K562 (cell line): ENCODE results near the gene SAMD14. TPM values are rescaled to one million over a fixed set of nuclear protein-coding genes. Genes with fewer than 3 reads are reported as not detected.
A peak's percentile ranks its signal among the peaks of the same experiment; 100 is the strongest.

Source experiments
- ETS1 ChIP-seq: conservative IDR thresholded peaks from 2 replicates; pipeline ENCODE4 v1.6.1; 2011; ENCODE audit warnings: low read depth, mild to moderate bottlenecking, low read length; ENCODE audit not compliant: control insufficient read depth
- KLF16 ChIP-seq: IDR thresholded peaks from 2 replicates; pipeline ENCODE4 v1.6.1; 2016; ENCODE audit warnings: antibody characterized with exemption
- MAZ ChIP-seq, 2 experiments: fragments of 450-650 bp in 1 of 2; sonication (generic) in 1 of 2; formaldehyde crosslinking; IDR thresholded peaks in 1 of 2; conservative IDR thresholded peaks in 1 of 2; 2 replicates each; pipeline versions ENCODE4 v1.4.0 to v1.5.0; 2020; ENCODE audit warnings: mild to moderate bottlenecking in 1 of 2, missing genetic modification reagents in 1 of 2
- REST ChIP-seq, 2 experiments: fragments of 450-650 bp; formaldehyde crosslinking in 1 of 2; IDR thresholded peaks; 2 replicates each; pipeline versions ENCODE4 v1.4.0 to v1.6.1; 2014 to 2020; ENCODE audit warnings: mild to moderate bottlenecking in 2 of 2, borderline replicate concordance in 1 of 2, low read depth in 1 of 2
- ZNF41 ChIP-seq: fragments of 250-450 bp; sonication (Bioruptor Pico); conservative IDR thresholded peaks from 2 replicates; pipeline ENCODE4 v1.4.0; 2020; ENCODE audit warnings: mild to moderate bottlenecking
- polyA plus RNA-seq, 8 experiments: library from polyadenylated mRNA; depleted of rRNA in 4 of 8; stranded (reverse) in 5 of 8; unstranded in 3 of 8; fragments of >200 nt; fragmentation: Nextera tagmentation in 2 of 8; fragmentation: Illumina TruSeq in 1 of 8; extraction: Ambion mirVana in 2 of 8; extraction: Trizol in 1 of 8; gene quantifications; 2 replicates each; pipeline versions ENCODE4 v1.2.1 to v1.2.3, GENCODE V29; 2011 to 2014; ENCODE audit warnings: inconsistent platforms in 1 of 8, missing spikeins in 1 of 8
- total RNA-seq, 7 experiments: library from RNA; depleted of rRNA in 6 of 7; stranded (reverse); fragments of >200 nt in 6 of 7; fragmentation: Illumina TruSeq in 2 of 7; extraction: Trizol in 2 of 7; gene quantifications; 2 replicates each; pipeline versions ENCODE4 v1.2.1 to v1.2.3, GENCODE V29; 2011 to 2021; ENCODE audit warnings: low replicate concordance in 1 of 7
- TF ChIP-seq, protein P1 (sequence below): fragments of 450-650 bp; formaldehyde crosslinking; IDR thresholded peaks from 2 replicates; pipeline ENCODE4 v1.4.0; 2020; ENCODE audit warnings: mild to moderate bottlenecking, moderate library complexity
- TF ChIP-seq, protein P2 (sequence below), 3 experiments: IDR thresholded peaks in 2 of 3; conservative IDR thresholded peaks in 1 of 3; 2 replicates each; pipeline ENCODE4 v1.5.1; 2011 to 2012; ENCODE audit warnings: low read length in 3 of 3, mild to moderate bottlenecking in 3 of 3, control low read depth in 2 of 3, improper control_type of control experiment in 1 of 3, inconsistent platforms in 1 of 3, low read depth in 1 of 3, mixed read lengths in 1 of 3, moderate library complexity in 1 of 3; ENCODE audit not compliant: insufficient read depth in 2 of 3

SAMD14 gene
- total and polyA plus RNA-seq, 9 of the 15 experiments (the other 6 are each of a cell fraction or from before 2014, with no cell fraction given): 0.04 to 0.07 TPM; not detected in 7

DNA sequence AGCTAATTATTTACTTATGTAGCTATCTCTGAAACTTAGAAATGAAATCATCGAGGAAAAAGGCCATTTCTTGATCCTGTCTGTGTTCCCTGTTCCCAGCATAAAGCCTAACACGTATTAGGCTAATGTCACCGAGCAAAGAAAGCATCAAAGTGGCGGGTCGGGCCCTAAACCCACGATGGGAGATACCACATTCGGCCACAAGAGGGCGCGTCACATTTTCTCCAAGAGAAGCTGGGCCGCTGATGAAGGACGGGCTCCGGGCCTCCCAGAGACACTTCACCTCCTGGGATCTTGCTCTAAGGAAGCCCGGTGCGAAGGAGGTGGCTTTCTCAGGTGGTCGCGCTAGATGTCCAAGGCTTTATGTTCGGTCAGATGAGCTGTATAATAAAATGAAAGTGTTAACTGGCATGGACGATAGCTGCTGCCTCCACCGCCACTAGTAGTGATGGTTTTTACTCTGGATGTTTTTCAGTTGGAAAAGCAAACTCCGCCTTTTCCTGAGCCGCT is 35.7 kb downstream of the SAMD14 start (continued):
- TF ChIP-seq REST (IDR thresholded peaks at IDR 0.05; ENCODE audit: borderline replicate concordance): peak; percentile 36; the same call in 1 of the 2 replicates
- no peak for TF ChIP-seq REST (CRISPR knock-in tag; IDR thresholded peaks at IDR 0.05; ENCODE audit: low read depth)
- peak; percentile 12; the same call in 1 of the 2 replicates for TF ChIP-seq KLF16
- TF ChIP-seq, protein P1, sequence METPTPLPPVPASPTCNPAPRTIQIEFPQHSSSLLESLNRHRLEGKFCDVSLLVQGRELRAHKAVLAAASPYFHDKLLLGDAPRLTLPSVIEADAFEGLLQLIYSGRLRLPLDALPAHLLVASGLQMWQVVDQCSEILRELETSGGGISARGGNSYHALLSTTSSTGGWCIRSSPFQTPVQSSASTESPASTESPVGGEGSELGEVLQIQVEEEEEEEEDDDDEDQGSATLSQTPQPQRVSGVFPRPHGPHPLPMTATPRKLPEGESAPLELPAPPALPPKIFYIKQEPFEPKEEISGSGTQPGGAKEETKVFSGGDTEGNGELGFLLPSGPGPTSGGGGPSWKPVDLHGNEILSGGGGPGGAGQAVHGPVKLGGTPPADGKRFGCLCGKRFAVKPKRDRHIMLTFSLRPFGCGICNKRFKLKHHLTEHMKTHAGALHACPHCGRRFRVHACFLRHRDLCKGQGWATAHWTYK (CRISPR knock-in tag): 0 out of 2 replicates have a peak, but pooled peaks have one; percentile 47
- TF ChIP-seq, protein P2, sequence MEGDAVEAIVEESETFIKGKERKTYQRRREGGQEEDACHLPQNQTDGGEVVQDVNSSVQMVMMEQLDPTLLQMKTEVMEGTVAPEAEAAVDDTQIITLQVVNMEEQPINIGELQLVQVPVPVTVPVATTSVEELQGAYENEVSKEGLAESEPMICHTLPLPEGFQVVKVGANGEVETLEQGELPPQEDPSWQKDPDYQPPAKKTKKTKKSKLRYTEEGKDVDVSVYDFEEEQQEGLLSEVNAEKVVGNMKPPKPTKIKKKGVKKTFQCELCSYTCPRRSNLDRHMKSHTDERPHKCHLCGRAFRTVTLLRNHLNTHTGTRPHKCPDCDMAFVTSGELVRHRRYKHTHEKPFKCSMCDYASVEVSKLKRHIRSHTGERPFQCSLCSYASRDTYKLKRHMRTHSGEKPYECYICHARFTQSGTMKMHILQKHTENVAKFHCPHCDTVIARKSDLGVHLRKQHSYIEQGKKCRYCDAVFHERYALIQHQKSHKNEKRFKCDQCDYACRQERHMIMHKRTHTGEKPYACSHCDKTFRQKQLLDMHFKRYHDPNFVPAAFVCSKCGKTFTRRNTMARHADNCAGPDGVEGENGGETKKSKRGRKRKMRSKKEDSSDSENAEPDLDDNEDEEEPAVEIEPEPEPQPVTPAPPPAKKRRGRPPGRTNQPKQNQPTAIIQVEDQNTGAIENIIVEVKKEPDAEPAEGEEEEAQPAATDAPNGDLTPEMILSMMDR (IDR thresholded peaks at IDR 0.05 in 2 of 3, conservative IDR thresholded peaks at IDR 0.05 in 1 of 3; ENCODE audit: insufficient read depth in 2 of 3, low read depth in 1 of 3, low read length in 3 of 3): peak; percentile 77 to 93 (median 80)
- no peak for TF ChIP-seq ETS1
- peak in 1 of 2 experiments; percentile 58; a peak in 1 of 4 replicates for TF ChIP-seq MAZ (CRISPR knock-in tag; conservative IDR thresholded peaks at IDR 0.05 in 1 of 2, IDR thresholded peaks at IDR 0.05 in 1 of 2)
- TF ChIP-seq ZNF41 (CRISPR knock-in tag): no peak
